ENCODE data around the gene INTS14. TPM values are rescaled to one million over a fixed set of nuclear protein-coding genes. Genes with fewer than 3 reads are reported as not detected.
A peak's percentile ranks its signal among the peaks of the same experiment; 100 is the strongest.

The INTS14 gene
- total RNA-seq, 6 experiments from 2014 or later: 15.3 to 19.8 (median 17.4) TPM

- no peaks in the 10 kb centered on the region for H3K27me3 ChIP-seq
- no peak for ATAC-seq
- 65% methylated on average over 3 of the region's 5 CpGs for WGBS (ENCODE audit: insufficient coverage, low coverage, low lambda C conversion rate, missing lambda C conversion rate)
- TF ChIP-seq POLR2A (IDR thresholded peaks at IDR 0.05) (no peak), CTCF (IDR thresholded peaks at IDR 0.05) (no peak)
- no peaks in the 10 kb centered on the region for H3K9me3 ChIP-seq
- H3K36me3 ChIP-seq: no peaks in the 10 kb centered on the region
- intact Hi-C loops (cut with DNase I): no loop called here
- H3K4me1 ChIP-seq: peaks cover 0 to 26% (median 7%) of the 10 kb centered on the region in 4 donors
- no peak for DNase-seq
- peak overlapping the region; percentile 84 to 98 (median 89) for H3K4me3 ChIP-seq
- peak overlapping the region; percentile 86 to 94 (median 88) for H3K27ac ChIP-seq
These were observed 1.1 kb upstream of the INTS14 start for GRCh38 chr15:65611888-65612615.

- DNase-seq: no peak
- no peak for TF ChIP-seq POLR2A (IDR thresholded peaks at IDR 0.05)
- H3K4me1 ChIP-seq: no peaks in the 10 kb centered on the region
- H3K4me3 ChIP-seq: no peak overlapping the region
- no peaks in the 10 kb centered on the region for H3K9me3 ChIP-seq
- intact Hi-C loops (cut with DNase I): no loop called here
- H3K27ac ChIP-seq: no peak overlapping the region
- no peaks in the 10 kb centered on the region for H3K27me3 ChIP-seq
- peaks cover 2 to 52% (median 11%) of the 10 kb centered on the region in 4 donors for H3K36me3 ChIP-seq
- ATAC-seq: no peak
- WGBS (ENCODE audit: insufficient coverage, low coverage, low lambda C conversion rate, missing lambda C conversion rate): 100% methylated on average over 1 of the region's 1 CpG
These were observed 7.4 kb downstream of the INTS14 start for GRCh38 chr15:65603559-65603958.

- DNase-seq (no peak), ATAC-seq (no peak)
- H3K4me1 ChIP-seq: no peaks in the 10 kb centered on the region
- no peak overlapping the region for H3K4me3 ChIP-seq
- intact Hi-C loops (cut with DNase I): no loop called here
- no peaks in the 10 kb centered on the region for H3K9me3 ChIP-seq
- TF ChIP-seq POLR2A (IDR thresholded peaks at IDR 0.05) (no peak), CTCF (IDR thresholded peaks at IDR 0.05) (no peak)
- 75% methylated on average over 2 of the region's 2 CpGs for WGBS (ENCODE audit: insufficient coverage, low coverage, low lambda C conversion rate, missing lambda C conversion rate)
- peaks cover 2 to 56% (median 13%) of the 10 kb centered on the region in 4 donors for H3K36me3 ChIP-seq
- H3K27ac ChIP-seq: no peak overlapping the region
- no peaks in the 10 kb centered on the region for H3K27me3 ChIP-seq
These were observed 7.8 kb downstream of the INTS14 start for GRCh38 chr15:65603134-65603533.

GRCh38 chr15:65599677-65600076 lies 11.3 kb downstream of the INTS14 start:
- DNase-seq (no peak), ATAC-seq (no peak)
- H3K9me3 ChIP-seq: no peaks in the 10 kb centered on the region
- peaks cover 0 to 76% (median 21%) of the 10 kb centered on the region in 4 donors for H3K36me3 ChIP-seq
- H3K4me1 ChIP-seq: no peaks in the 10 kb centered on the region
- TF ChIP-seq POLR2A (IDR thresholded peaks at IDR 0.05) (no peak), CTCF (IDR thresholded peaks at IDR 0.05) (no peak)
- intact Hi-C loops (cut with DNase I): no loop called here
- WGBS (ENCODE audit: insufficient coverage, low coverage, low lambda C conversion rate, missing lambda C conversion rate): 100% methylated on average over 4 of the region's 5 CpGs
- no peak overlapping the region for H3K4me3 ChIP-seq
- H3K27me3 ChIP-seq: no peaks in the 10 kb centered on the region
- H3K27ac ChIP-seq: no peak overlapping the region

GRCh38 chr15:65598468-65598867 lies 12.5 kb downstream of the INTS14 start:
- no peak for DNase-seq
- TF ChIP-seq POLR2A (IDR thresholded peaks at IDR 0.05): no peak
- TF ChIP-seq CTCF (IDR thresholded peaks at IDR 0.05): no peak
- WGBS (ENCODE audit: insufficient coverage, low coverage, low lambda C conversion rate, missing lambda C conversion rate): 86% methylated on average over 2 of the region's 2 CpGs
- H3K27ac ChIP-seq: no peak overlapping the region
- H3K4me1 ChIP-seq: no peaks in the 10 kb centered on the region
- no peak for ATAC-seq
- intact Hi-C loops (cut with DNase I): no loop called here
- H3K36me3 ChIP-seq: peaks cover 0 to 68% (median 19%) of the 10 kb centered on the region in 4 donors
- H3K27me3 ChIP-seq: no peaks in the 10 kb centered on the region
- no peaks in the 10 kb centered on the region for H3K9me3 ChIP-seq
- H3K4me3 ChIP-seq: no peak overlapping the region
